HG03558 (cell line): ENCODE data around the gene ZNF584.

Experiments used
- ATAC-seq: cut with Tn5 transposase; IDR thresholded peaks from one replicate; pipeline ENCODE4 v1.9.1; 2021; ENCODE audit warnings: moderate number of reproducible peaks; ENCODE audit not compliant: unreplicated experiment; ENCODE audit errors: extremely low read depth

ZNF584 gene

DNA sequence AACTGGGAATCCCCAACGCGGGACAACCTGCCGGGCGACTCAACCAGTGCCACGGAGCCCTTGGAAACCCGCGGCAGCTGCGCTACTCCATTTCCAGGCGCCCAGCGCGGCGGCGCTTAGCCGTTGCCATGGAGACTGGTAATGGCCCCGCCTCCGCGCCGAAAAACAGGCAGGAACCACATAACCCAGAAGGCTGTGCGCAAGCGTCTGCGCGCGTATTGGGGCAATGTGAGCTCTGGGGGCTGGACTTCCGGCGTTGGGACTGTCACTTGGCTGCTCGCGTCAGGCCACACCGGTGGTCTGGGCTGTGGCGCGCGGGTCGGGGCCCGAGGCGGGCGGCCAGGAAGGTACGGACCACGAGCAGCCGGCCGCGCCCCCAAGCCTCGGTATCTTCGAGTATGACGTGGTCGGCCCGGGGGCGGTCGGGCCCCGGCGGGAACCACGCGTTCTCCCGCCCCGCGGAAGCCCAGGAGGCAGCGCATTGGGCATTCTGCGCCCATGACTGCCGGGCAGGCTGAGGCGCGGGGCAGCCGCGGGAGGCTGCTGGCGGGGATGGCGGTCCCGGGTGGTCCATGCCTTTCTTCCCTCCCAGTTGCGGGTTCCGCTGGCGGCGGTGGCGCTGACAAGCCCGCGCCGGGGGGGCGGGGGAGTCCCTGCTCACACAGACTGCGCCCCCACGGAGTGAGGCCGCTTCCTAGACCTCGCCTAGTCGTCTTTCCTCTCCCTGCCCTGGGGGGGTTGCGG lies 43.1 kb downstream of the ZNF584 start, which contains the start of gene ZNF324B:
TSS of gene ZNF324B (plus strand) at position 265 of the 744 bp plus-strand sequence. CDS start 2,080 bp downstream, outside the sequence.
- peak; percentile 79 for ATAC-seq

DNA sequence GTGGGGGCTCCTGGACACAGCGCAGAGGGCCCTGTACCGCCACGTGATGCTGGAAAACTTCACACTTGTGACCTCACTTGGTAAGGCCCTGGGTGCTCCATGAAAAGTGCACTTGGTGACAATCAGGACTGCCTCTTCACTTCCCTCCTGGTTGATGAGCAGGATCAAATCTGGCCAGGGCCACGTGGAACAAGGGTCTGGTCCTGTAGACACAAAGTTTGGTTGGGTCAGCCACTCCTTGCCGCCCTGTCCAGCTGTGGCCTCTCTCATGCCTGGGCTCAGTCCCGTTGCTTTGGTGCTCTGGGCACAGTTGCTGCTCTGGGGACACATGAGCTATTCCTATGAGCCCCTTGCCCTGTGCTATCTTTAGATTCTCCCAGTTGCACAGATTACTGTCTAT lies 45.3 kb downstream of the ZNF584 start:
- ATAC-seq, result no peak

DNA sequence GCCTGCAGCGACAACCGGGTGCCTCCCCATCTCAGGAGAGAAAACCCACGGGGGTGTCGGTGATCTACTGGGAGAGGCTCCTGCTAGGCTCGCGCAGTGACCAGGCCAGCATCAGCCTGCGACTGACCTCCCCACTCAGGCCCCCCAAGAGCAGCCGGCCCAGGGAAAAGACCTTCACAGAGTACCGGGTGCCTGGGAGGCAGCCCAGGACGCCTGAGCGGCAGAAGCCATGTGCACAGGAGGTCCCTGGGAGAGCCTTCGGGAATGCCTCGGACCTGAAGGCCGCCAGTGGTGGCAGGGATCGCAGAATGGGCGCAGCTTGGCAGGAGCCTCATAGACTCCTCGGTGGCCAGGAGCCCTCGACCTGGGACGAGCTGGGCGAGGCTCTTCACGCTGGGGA lies 46.9 kb downstream of the ZNF584 start:
- ATAC-seq, result no peak

DNA sequence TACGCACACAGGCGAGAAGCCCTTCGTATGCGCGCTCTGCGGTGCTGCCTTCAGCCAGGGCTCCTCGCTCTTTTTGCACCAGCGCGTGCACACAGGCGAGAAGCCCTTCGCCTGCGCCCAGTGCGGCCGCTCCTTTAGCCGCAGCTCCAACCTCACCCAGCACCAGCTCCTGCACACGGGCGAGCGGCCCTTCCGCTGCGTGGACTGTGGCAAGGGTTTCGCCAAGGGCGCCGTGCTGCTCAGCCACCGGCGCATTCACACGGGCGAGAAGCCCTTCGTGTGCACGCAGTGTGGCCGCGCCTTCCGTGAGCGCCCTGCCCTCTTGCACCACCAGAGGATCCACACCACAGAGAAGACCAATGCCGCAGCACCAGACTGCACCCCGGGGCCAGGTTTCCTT lies 47.7 kb downstream of the ZNF584 start:
- ATAC-seq, result no peak

DNA sequence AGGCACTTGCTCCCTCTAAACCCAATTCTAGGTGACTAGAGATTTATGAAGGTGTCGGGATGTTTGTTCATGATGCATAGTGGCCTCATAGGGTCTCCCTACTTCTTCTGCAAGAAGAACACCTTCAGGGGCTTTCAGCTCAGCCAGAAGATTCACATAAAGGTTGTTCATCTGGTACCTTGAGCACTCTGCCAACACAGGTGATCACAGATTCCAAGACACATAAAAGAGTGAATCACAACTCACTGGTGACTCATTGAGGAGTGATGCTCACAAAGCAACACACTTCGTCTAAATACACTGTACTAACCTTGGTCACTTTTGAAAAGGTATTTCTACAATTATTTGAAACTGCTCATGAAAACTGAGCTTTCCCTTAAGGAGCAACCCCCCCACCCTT lies 51.6 kb downstream of the ZNF584 start:
- ATAC-seq, result no peak

DNA sequence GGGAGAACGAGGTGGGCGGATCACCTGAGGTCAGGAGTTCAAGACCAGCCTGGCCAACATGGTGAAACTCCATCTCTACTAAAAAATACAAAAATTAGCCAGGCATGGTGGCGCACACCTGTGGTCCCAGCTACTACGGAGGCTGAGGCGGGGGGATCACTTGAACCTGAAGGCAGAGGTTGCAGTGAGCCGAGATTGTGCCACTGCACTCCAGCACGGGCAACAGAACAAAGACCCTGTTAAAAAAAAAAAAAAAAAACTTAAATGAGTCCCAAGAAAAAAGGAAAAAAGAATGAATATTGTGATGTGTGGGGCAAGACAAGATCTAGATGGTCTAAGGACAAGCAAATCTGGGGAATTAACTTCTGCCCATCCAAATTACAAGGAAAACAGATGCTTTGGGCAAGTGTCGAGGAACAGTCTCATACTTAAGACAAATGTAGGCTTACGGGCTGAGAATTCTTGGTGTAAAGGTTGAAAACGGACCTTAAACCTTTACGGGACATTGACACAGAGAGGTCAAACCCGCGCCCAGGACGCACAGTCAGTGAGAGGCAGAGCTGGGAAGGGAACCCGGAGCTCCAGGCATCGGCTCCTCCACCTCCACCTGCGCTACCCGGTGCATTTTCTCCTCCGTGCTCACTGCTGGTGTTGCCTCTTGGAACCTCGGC lies 57.8 kb downstream of the ZNF584 start:
- ATAC-seq, result no peak

DNA sequence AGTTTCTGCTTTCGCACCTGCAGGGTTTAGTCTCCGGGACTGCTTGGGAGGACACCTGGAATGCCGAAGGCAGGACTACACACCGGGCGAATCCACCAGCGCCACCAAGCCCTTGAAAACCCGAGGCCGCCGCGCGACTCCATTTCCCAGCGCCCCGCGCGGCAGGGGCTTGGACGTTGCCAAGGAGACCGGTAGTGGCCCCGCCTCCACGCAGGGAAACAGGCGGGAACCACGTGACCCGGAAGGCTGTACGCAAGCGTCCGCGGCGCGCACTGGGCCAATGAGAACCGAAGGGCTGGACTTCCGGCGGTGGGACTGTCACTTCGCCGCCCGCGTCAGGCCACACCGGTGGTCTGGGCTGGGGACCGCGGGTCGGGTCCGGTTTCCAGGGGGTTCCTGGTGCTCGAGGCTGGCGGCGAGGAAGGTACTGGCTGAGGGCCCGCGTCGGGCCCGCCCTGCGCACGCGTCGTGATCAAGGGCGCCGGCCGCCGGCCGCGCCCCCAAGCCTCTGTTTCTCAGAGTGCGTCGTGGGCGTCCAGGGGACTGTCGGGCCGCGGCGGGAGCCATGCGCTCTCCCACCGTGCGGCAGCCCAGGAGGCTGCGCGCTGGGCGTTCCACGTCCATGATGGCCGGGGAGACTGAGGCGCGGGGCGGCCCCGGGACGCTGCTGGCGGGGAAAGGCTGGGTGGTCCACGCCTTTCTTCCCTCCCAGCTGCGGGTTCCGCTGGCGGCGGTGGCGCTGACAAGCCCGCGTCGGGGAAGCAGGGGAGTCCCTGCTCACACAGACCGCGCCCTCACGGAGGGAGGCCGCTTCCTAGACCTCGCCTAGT lies 58.5 kb downstream of the ZNF584 start, which contains the start of gene ZNF324:
TSS of gene ZNF324 (plus strand) at position 321 of the 830 bp plus-strand sequence. CDS start 2,106 bp downstream, outside the sequence.
- ATAC-seq, result peak; percentile 81
